SKM-1 (cell line): Measurements from ENCODE around the gene CUX1.
"Not testable (repeated sequence)": the region's sequence is repeated elsewhere in the genome, so short reads cannot be mapped to it uniquely, and the experiment has no call there.

Experiments
- DNase-seq: peaks from one replicate; lab custom pipeline; 2025; ENCODE audit not compliant: unreplicated experiment; lab: John Stamatoyannopoulos, UW

CUX1 gene

GRCh38 chr7:101999393-101999792 is 182.0 kb downstream of the CUX1 start:
- DNase-seq, result no peak

GRCh38 chr7:102000123-102000522 is 182.7 kb downstream of the CUX1 start:
- DNase-seq, result no peak

GRCh38 chr7:102004229-102004628 is 186.8 kb downstream of the CUX1 start:
- no peak for DNase-seq

- no peak for DNase-seq
Measured at GRCh38 chr7:102004848-102005247, 187.4 kb downstream of the CUX1 start.

GRCh38 chr7:102005933-102006480 is 188.6 kb downstream of the CUX1 start:
- no peak for DNase-seq

- no peak for DNase-seq
Measured at GRCh38 chr7:102006695-102007094, 189.3 kb downstream of the CUX1 start.

- no peak for DNase-seq
Measured at GRCh38 chr7:102008535-102009262, 191.3 kb downstream of the CUX1 start.

GRCh38 chr7:102009628-102010027 is 192.2 kb downstream of the CUX1 start:
- no peak for DNase-seq

GRCh38 chr7:102012112-102012830 is 194.8 kb downstream of the CUX1 start:
- not testable (repeated sequence) for DNase-seq

- no peak for DNase-seq
Measured at GRCh38 chr7:102012941-102013461, 195.6 kb downstream of the CUX1 start.

GRCh38 chr7:102018876-102019275 is 201.4 kb downstream of the CUX1 start:
- no peak for DNase-seq

GRCh38 chr7:102019461-102019860 is 202.0 kb downstream of the CUX1 start:
- no peak for DNase-seq

GRCh38 chr7:102021841-102022618 is 204.6 kb downstream of the CUX1 start:
- DNase-seq, result no peak

GRCh38 chr7:102024005-102024768 is 206.8 kb downstream of the CUX1 start:
- DNase-seq, result no peak

- DNase-seq, result no peak
Measured at GRCh38 chr7:102024769-102025391, 207.5 kb downstream of the CUX1 start.

- not testable (repeated sequence) for DNase-seq
Measured at GRCh38 chr7:102025777-102026176, 208.4 kb downstream of the CUX1 start.

GRCh38 chr7:102028206-102028826 is 210.9 kb downstream of the CUX1 start:
- no peak for DNase-seq

- DNase-seq, result no peak
Measured at GRCh38 chr7:102029616-102030015, 212.2 kb downstream of the CUX1 start.

- DNase-seq, result no peak
Measured at GRCh38 chr7:102030696-102031095, 213.3 kb downstream of the CUX1 start.

- no peak for DNase-seq
Measured at GRCh38 chr7:102036958-102037357, 219.5 kb downstream of the CUX1 start.
